H1 (cell line): ENCODE data around the gene DOK6. TPM values are rescaled to one million over a fixed set of nuclear protein-coding genes. Genes with fewer than 3 reads are reported as not detected.

Experiments used
- CTCF ChIA-PET: fragments of 300-600 bp; sonication (Branson Sonifier 250); formaldehyde crosslinking; loops from one replicate; lab custom pipeline; 2021; ENCODE audit not compliant: partially characterized antibody; lab: Charles Lee
- POLR2A ChIA-PET: fragments of 300-600 bp; sonication (Branson Sonifier 250); formaldehyde crosslinking; loops from one replicate; lab custom pipeline; 2021; ENCODE audit warnings: inconsistent platforms; ENCODE audit not compliant: partially characterized antibody; lab: Charles Lee
- DNase-seq, 2 experiments: peaks; one replicate each; pipeline versions ENCODE4 v3.0.0 to v3.0.0-alpha.2; 2010 to 2022; ENCODE audit warnings: low spot score in 2 of 2, low read depth in 1 of 2, mixed read lengths in 1 of 2
- FAIRE-seq: peaks from 2 replicates; lab custom pipeline; 2011; peaks lifted over from hg19 to GRCh38; lab: Jason Lieb, UNC
- H2AFZ ChIP-seq: 2 replicates; pipeline ENCODE4 v1.8.1; 2012; ENCODE audit warnings: low read length, inconsistent platforms
- H2AK5ac ChIP-seq: 2 replicates; pipeline ENCODE4 v1.6.1; 2013; ENCODE audit warnings: low read depth, low read length
- H2BK120ac ChIP-seq: replicated peaks from 2 replicates; pipeline ENCODE3; 2013; ENCODE audit warnings: low read depth, low read length, inconsistent platforms
- H2BK12ac ChIP-seq: 2 replicates; pipeline ENCODE4 v1.6.1; 2013; ENCODE audit warnings: low read depth, low read length
- H2BK15ac ChIP-seq: 2 replicates; pipeline ENCODE4 v1.6.1; 2013; ENCODE audit warnings: low read length
- H2BK20ac ChIP-seq: 2 replicates; pipeline ENCODE4 v1.6.1; 2013; ENCODE audit warnings: low read length
- H2BK5ac ChIP-seq: 2 replicates; pipeline ENCODE4 v1.6.1; 2013; ENCODE audit warnings: low read depth, low read length
- H3K14ac ChIP-seq: 2 replicates; pipeline ENCODE4 v1.6.1; 2013; ENCODE audit warnings: inconsistent platforms; ENCODE audit not compliant: insufficient read length
- H3K18ac ChIP-seq: 2 replicates; pipeline ENCODE4 v1.6.1; 2013; ENCODE audit warnings: low read length; ENCODE audit errors: extremely low read depth
- H3K23ac ChIP-seq: 2 replicates; pipeline ENCODE4 v1.6.1; 2013; ENCODE audit warnings: inconsistent platforms; ENCODE audit not compliant: insufficient read length
- H3K23me2 ChIP-seq: 2 replicates; pipeline ENCODE4 v1.6.1; 2013; ENCODE audit warnings: low read depth, low read length
- H3K27ac ChIP-seq: 2 replicates; pipeline ENCODE4 v1.6.1; 2011; ENCODE audit warnings: low read depth, low read length, inconsistent platforms
- H3K27me3 ChIP-seq, 4 experiments: replicated peaks in 1 of 4; 1 replicate in 1 of 4; 2 replicates in 3 of 4; pipeline versions ENCODE4 v1.6.1 to v1.8.1; 2011 to 2013; ENCODE audit warnings: low read length in 3 of 4, mild to moderate bottlenecking in 3 of 4, inconsistent platforms in 2 of 4, mixed read lengths in 2 of 4, moderate library complexity in 1 of 4; ENCODE audit not compliant: control insufficient read depth in 3 of 4, insufficient read depth in 3 of 4; ENCODE audit errors: extremely low read depth in 1 of 4
- H3K36me3 ChIP-seq, 4 experiments: 2 replicates each; pipeline versions ENCODE4 v1.6.1 to v1.8.1; 2011 to 2013; ENCODE audit warnings: mild to moderate bottlenecking in 4 of 4, low read length in 3 of 4, moderate library complexity in 2 of 4, control low read depth in 1 of 4, inconsistent platforms in 1 of 4; ENCODE audit not compliant: insufficient read depth in 4 of 4, control insufficient read depth in 2 of 4
- H3K4ac ChIP-seq: replicated peaks from 2 replicates; pipeline ENCODE3; 2013; ENCODE audit warnings: low read length, low read depth, mixed read lengths, inconsistent platforms; ENCODE audit not compliant: insufficient read length
- H3K4me1 ChIP-seq, 4 experiments: replicated peaks in 1 of 4; 1 replicate in 1 of 4; 2 replicates in 3 of 4; pipeline versions ENCODE4 v1.6.1 to v1.8.1; 2011 to 2013; ENCODE audit warnings: low read length in 3 of 4, inconsistent platforms in 2 of 4, mixed read lengths in 1 of 4; ENCODE audit not compliant: insufficient read depth in 4 of 4, control insufficient read depth in 3 of 4
- H3K4me2 ChIP-seq, 2 experiments: 2 replicates each; pipeline versions ENCODE4 v1.6.1 to v1.8.1; 2011 to 2013; ENCODE audit warnings: low read depth in 2 of 2, low read length in 2 of 2, control low read depth in 1 of 2, inconsistent platforms in 1 of 2, mild to moderate bottlenecking in 1 of 2; ENCODE audit not compliant: insufficient read depth in 1 of 2
- H3K4me3 ChIP-seq, 4 experiments: fragments of 200-600, 300-600 bp in 1 of 4; sonication (generic), shearing (Covaris generic), sonication (Bioruptor Twin) in 1 of 4; 2 replicates each; pipeline versions ENCODE4 v1.5.1 to v1.8.1; 2011 to 2016; ENCODE audit warnings: low read length in 4 of 4, low read depth in 3 of 4, control low read depth in 2 of 4, inconsistent platforms in 2 of 4, mild to moderate bottlenecking in 2 of 4, mixed read lengths in 1 of 4, moderate library complexity in 1 of 4; ENCODE audit not compliant: insufficient read depth in 2 of 4; ENCODE audit errors: extremely low read depth in 1 of 4
- H3K56ac ChIP-seq: replicated peaks from 2 replicates; pipeline ENCODE3; 2013; ENCODE audit warnings: low read depth, mild to moderate bottlenecking, mixed read lengths, low read length, inconsistent platforms; ENCODE audit not compliant: insufficient read length
- H3K79me1 ChIP-seq: 2 replicates; pipeline ENCODE4 v1.6.1; 2013; ENCODE audit warnings: low read depth, low read length, control low read depth
- H3K79me2 ChIP-seq, 2 experiments: 2 replicates each; pipeline versions ENCODE4 v1.6.1 to v1.8.1; 2012 to 2013; ENCODE audit warnings: low read length in 2 of 2, mild to moderate bottlenecking in 2 of 2, inconsistent platforms in 1 of 2; ENCODE audit not compliant: insufficient read depth in 2 of 2, control insufficient read depth in 1 of 2
- H3K9ac ChIP-seq, 4 experiments: replicated peaks in 1 of 4; 1 replicate in 1 of 4; 2 replicates in 3 of 4; pipeline versions ENCODE4 v1.6.1 to v1.8.1; 2011 to 2013; ENCODE audit warnings: low read depth in 3 of 4, low read length in 3 of 4, control low read depth in 2 of 4, mild to moderate bottlenecking in 2 of 4, moderate library complexity in 2 of 4, inconsistent platforms in 1 of 4; ENCODE audit errors: extremely low read depth in 1 of 4
- H3K9me3 ChIP-seq, 2 experiments: 2 replicates each; pipeline versions ENCODE4 v1.6.1 to v1.8.1; 2012 to 2013; ENCODE audit warnings: mild to moderate bottlenecking in 2 of 2, moderate library complexity in 2 of 2, control low read depth in 1 of 2, inconsistent platforms in 1 of 2, low read depth in 1 of 2, low read length in 1 of 2, mixed read lengths in 1 of 2; ENCODE audit not compliant: insufficient read depth in 2 of 2
- H4K20me1 ChIP-seq, 2 experiments: replicated peaks in 1 of 2; 2 replicates each; pipeline versions ENCODE3 to v1.8.1; 2011 to 2013; ENCODE audit warnings: inconsistent platforms in 2 of 2, low read length in 2 of 2, mild to moderate bottlenecking in 1 of 2; ENCODE audit not compliant: insufficient read depth in 2 of 2, control insufficient read depth in 1 of 2
- H4K5ac ChIP-seq: 2 replicates; pipeline ENCODE4 v1.6.1; 2013; ENCODE audit warnings: low read length, low read depth, mixed read lengths, inconsistent platforms; ENCODE audit not compliant: insufficient read length
- H4K8ac ChIP-seq: 2 replicates; pipeline ENCODE4 v1.8.0; 2013; ENCODE audit warnings: mild to moderate bottlenecking, moderate library complexity, low read length, inconsistent platforms; ENCODE audit not compliant: insufficient read depth; ENCODE audit errors: extremely low read depth
- H4K91ac ChIP-seq: replicated peaks from 2 replicates; pipeline ENCODE3; 2013; ENCODE audit warnings: low read length, mixed read lengths, inconsistent platforms; ENCODE audit not compliant: insufficient read length
- RFX5 ChIP-seq: IDR thresholded peaks from 2 replicates; pipeline ENCODE4 v1.6.1; 2011; ENCODE audit warnings: low read depth, low read length, improper control_type of control experiment, borderline replicate concordance
- WGBS, 2 experiments: shearing (Covaris generic) in 1 of 2; methylation state at CpG; one replicate each; pipeline versions ENCODE4 v1.1.6 to v1.1.7; 2013 to 2015; ENCODE audit warnings: low lambda C conversion rate in 2 of 2, mixed read lengths in 2 of 2, inconsistent platforms in 1 of 2, low coverage in 1 of 2, missing lambda C conversion rate in 1 of 2; ENCODE audit not compliant: insufficient replicate concordance in 2 of 2, insufficient coverage in 1 of 2, insufficient read length in 1 of 2; ENCODE audit errors: extremely low coverage in 1 of 2, missing lambda C conversion rate in 1 of 2; 5-methylcytosine and 5-hydroxymethylcytosine counted together
- polyA plus RNA-seq, 7 experiments: library from polyadenylated mRNA; depleted of rRNA in 3 of 7; stranded (reverse) in 5 of 7; unstranded in 2 of 7; fragments of >200 nt in 5 of 7; fragments of 200-250 nt in 2 of 7; gene quantifications; 1 replicate in 5 of 7; 2 replicates in 1 of 7; 4 replicates in 1 of 7; pipeline versions ENCODE4 v1.2.1 to v1.2.3, GENCODE V29; 2011 to 2013; ENCODE audit warnings: missing spikeins in 2 of 7, mixed read lengths in 2 of 7
- total RNA-seq: library from RNA; stranded (reverse); fragmentation: NEBNext Ultra II Directional; extraction: Animal tissue kit (Norgen Biotek cat#: 25700); gene quantifications from 2 replicates; pipeline ENCODE4 v1.2.1, GENCODE V29; 2021

DOK6 gene
- total and polyA plus RNA-seq, 2 of the 8 experiments (the other 6 are each of a cell fraction or from before 2014, with no cell fraction given) = 0.33 to 0.50 TPM

- no peak for DNase-seq
- H3K79me2 ChIP-seq = no peaks in the 10 kb centered on the region
- no peak overlapping the region for H3K4ac ChIP-seq
- H4K8ac ChIP-seq = no peak overlapping the region
- no peak overlapping the region for H3K9ac ChIP-seq
- no peak overlapping the region for H2AK5ac ChIP-seq
- no peak overlapping the region for H2BK12ac ChIP-seq
- H4K5ac ChIP-seq = no peak overlapping the region
- H3K56ac ChIP-seq = no peak overlapping the region
- H3K23ac ChIP-seq = no peak overlapping the region
- H2BK15ac ChIP-seq = no peak overlapping the region
- 0 out of 2 replicates have a peak overlapping the region, but pooled peaks have one; percentile 40 for H2AFZ ChIP-seq
- no peak overlapping the region for H3K4me2 ChIP-seq
- no peak overlapping the region for H3K27ac ChIP-seq
- no peaks in the 10 kb centered on the region for H3K36me3 ChIP-seq
- no peaks in the 10 kb centered on the region for H3K23me2 ChIP-seq
- H3K9me3 ChIP-seq = no peaks in the 10 kb centered on the region
- H3K18ac ChIP-seq = no peak overlapping the region
- no peaks in the 10 kb centered on the region; a peak in 1 of 7 replicates for H3K4me1 ChIP-seq
- H3K4me3 ChIP-seq = no peak overlapping the region
- H2BK120ac ChIP-seq = no peak overlapping the region
- FAIRE-seq = no peak
- H3K27me3 ChIP-seq = no peaks in the 10 kb centered on the region
- H4K91ac ChIP-seq = no peak overlapping the region
- H2BK20ac ChIP-seq = no peak overlapping the region
- no peaks in the 10 kb centered on the region for H3K79me1 ChIP-seq
- no peaks in the 10 kb centered on the region for H4K20me1 ChIP-seq
- H2BK5ac ChIP-seq = no peak overlapping the region
- ChIA-PET CTCF (no interaction called here), POLR2A (no interaction called here)
- 79% methylated on average over 3 of the region's 3 CpGs; no CpG with 5 or more reads in 1 of the 2 experiments for WGBS, 2 experiments
- H3K14ac ChIP-seq = no peak overlapping the region
- TF ChIP-seq RFX5 = no peak
Observed at GRCh38 chr18:69538849-69539248, 138.2 kb downstream of the DOK6 start.
